Caco-2 (cell line): ENCODE results near the gene CLMP. TPM values are rescaled to one million over a fixed set of nuclear protein-coding genes. Genes with fewer than 3 reads are reported as not detected.

ENCODE experiments used
- BruUV-seq: library from RNA; stranded (reverse); fragments of 400-500 nt; replicated peaks from 2 replicates; lab custom pipeline; 2021; lab: Mats Ljungman, UMichigan
- CTCF ChIA-PET: fragments of 300-600 bp; sonication (Branson Sonifier 250); formaldehyde crosslinking; loops from one replicate; lab custom pipeline; 2022; ENCODE audit warnings: antibody characterized with exemption; lab: Charles Lee
- POLR2A ChIA-PET: fragments of 300-600 bp; sonication (Branson Sonifier 250); formaldehyde crosslinking; loops from one replicate; lab custom pipeline; 2022; ENCODE audit warnings: antibody characterized with exemption; lab: Charles Lee
- DNase-seq, 2 experiments: peaks; one replicate each; pipeline versions ENCODE4 v3.0.0 to v3.0.0-alpha.2; 2020 to 2022
- H3K27me3 ChIP-seq: replicated peaks from 2 replicates; pipeline ENCODE4 v1.6.0; 2011; ENCODE audit warnings: low read length; ENCODE audit not compliant: control insufficient read depth, insufficient read depth
- H3K36me3 ChIP-seq: 2 replicates; pipeline ENCODE4 v1.5.1; 2011; ENCODE audit warnings: low read length; ENCODE audit not compliant: control insufficient read depth, insufficient read depth
- H3K4me1 ChIP-seq: fragments of 250-450 bp; sonication (Bioruptor Pico); 2 replicates; pipeline ENCODE4 v1.5.1; 2020; ENCODE audit warnings: mild to moderate bottlenecking
- H3K4me3 ChIP-seq: 2 replicates; pipeline ENCODE4 v1.5.1; 2011; ENCODE audit warnings: low read depth, mild to moderate bottlenecking, control low read depth, low read length
- H3K9me3 ChIP-seq: fragments of 250-450 bp; sonication (Bioruptor Pico); 2 replicates; pipeline ENCODE4 v1.5.1; 2020; ENCODE audit warnings: mild to moderate bottlenecking, moderate library complexity
- H3K27ac Mint-ChIP-seq: one replicate; pipeline ENCODE4 v1.8.0; 2022; ENCODE audit warnings: mixed read lengths; ENCODE audit not compliant: unreplicated experiment
- H3K27me3 Mint-ChIP-seq: one replicate; pipeline ENCODE4 v1.8.0; 2022; ENCODE audit warnings: mixed read lengths; ENCODE audit not compliant: insufficient read depth, unreplicated experiment
- H3K36me3 Mint-ChIP-seq: one replicate; pipeline ENCODE4 v1.8.0; 2022; ENCODE audit warnings: mild to moderate bottlenecking, mixed read lengths; ENCODE audit not compliant: insufficient read depth, unreplicated experiment
- H3K4me1 Mint-ChIP-seq: one replicate; pipeline ENCODE4 v1.8.0; 2022; ENCODE audit warnings: low read depth, mixed read lengths; ENCODE audit not compliant: unreplicated experiment
- H3K4me3 Mint-ChIP-seq: one replicate; pipeline ENCODE4 v1.8.0; 2022; ENCODE audit warnings: mild to moderate bottlenecking, moderate library complexity, mixed read lengths; ENCODE audit not compliant: unreplicated experiment
- H3K9me3 Mint-ChIP-seq: one replicate; pipeline ENCODE4 v1.8.0; 2022; ENCODE audit warnings: mixed read lengths; ENCODE audit not compliant: unreplicated experiment
- CTCF ChIP-seq, 2 experiments: fragments of 200-600 bp in 1 of 2; IDR thresholded peaks; 1 replicate in 1 of 2; 2 replicates in 1 of 2; pipeline versions ENCODE4 v1.5.1 to v1.8.0; 2011 to 2022; ENCODE audit warnings: antibody characterized with exemption in 1 of 2, control low read depth in 1 of 2, inconsistent platforms in 1 of 2, low read depth in 1 of 2, low read length in 1 of 2, mild to moderate bottlenecking in 1 of 2, moderate library complexity in 1 of 2; ENCODE audit not compliant: insufficient read depth in 1 of 2, severe bottlenecking in 1 of 2, unreplicated experiment in 1 of 2
- intact Hi-C: fragments of 100-400 bp; cut with micrococcal nuclease; formaldehyde crosslinking; loops from one replicate; pipeline ENCODE4 v1.10.0; 2022; ENCODE audit not compliant: unreplicated experiment
- total RNA-seq: library from RNA; stranded (reverse); gene quantifications from 2 replicates; pipeline ENCODE4 v1.2.3, GENCODE V29; 2022

Gene CLMP
- total RNA-seq, 1 experiment from 2014 or later: 58.9 TPM

- Histone ChIP-seq H3K9me3 (no peaks in the 10 kb centered on the region), H3K36me3 (peaks cover 28% of the 10 kb centered on the region), H3K4me1 (peaks cover 13% of the 10 kb centered on the region), H3K4me3 (no peak overlapping the region), H3K27me3 (no peaks in the 10 kb centered on the region)
- ChIA-PET POLR2A (interaction anchor here (0.5 to 3.1 kb wide), 11 partner anchors 8 to 1762 kb away, joined by 3 to 55 read pairs (median 4); partner anchors contain the start of genes HSPA8 and SC5D), CTCF (interaction anchor here (0.5 to 2.3 kb wide), 26 partner anchors 8 to 563 kb away, joined by 3 to 17 read pairs (median 4); partner anchors contain the start of gene HSPA8)
- Mint-ChIP-seq H3K9me3 (no peaks in the 10 kb centered on the region), H3K4me1 (peaks cover 17% of the 10 kb centered on the region), H3K36me3 (peaks cover 81% of the 10 kb centered on the region), H3K27ac (peak overlapping the region; percentile 41), H3K27me3 (no peaks in the 10 kb centered on the region), H3K4me3 (no peak overlapping the region)
- intact Hi-C loops: loop anchor here (1.0 to 2.0 kb wide), 4 partner anchors 8 to 191 kb away; partner anchors contain the start of gene HSPA8
- peak; percentile 82 to 89 for TF ChIP-seq CTCF (IDR thresholded peaks at IDR 0.05; ENCODE audit: insufficient read depth in 1 of 2, low read depth in 1 of 2, low read length in 1 of 2, severe bottlenecking in 1 of 2, unreplicated experiment in 1 of 2)
- DNase-seq: peak; percentile 63 to 75
- BruUV-seq: no TSS peak
These were observed 140.6 kb downstream of the CLMP start for GRCh38 chr11:123054301-123055065.

- H3K4me3 ChIP-seq: no peak overlapping the region
- Mint-ChIP-seq H3K4me3 (no peak overlapping the region), H3K9me3 (no peaks in the 10 kb centered on the region), H3K27me3 (no peaks in the 10 kb centered on the region), H3K4me1 (peaks cover 3% of the 10 kb centered on the region), H3K36me3 (peaks cover 68% of the 10 kb centered on the region), H3K27ac (no peak overlapping the region)
- intact Hi-C loops: no loop called here
- ChIA-PET POLR2A (interaction anchor here (3.1 kb wide), 1 partner anchor 9 kb away, joined by 55 read pairs; the partner anchor contains the start of gene HSPA8), CTCF (interaction anchor here (0.7 to 2.3 kb wide), 11 partner anchors 9 to 397 kb away, joined by 3 to 17 read pairs (median 4); partner anchors contain the start of genes HSPA8 and UBASH3B)
- BruUV-seq: no TSS peak
- H3K27me3 ChIP-seq: no peaks in the 10 kb centered on the region
- H3K4me1 ChIP-seq: no peaks in the 10 kb centered on the region
- peaks cover 21% of the 10 kb centered on the region for H3K36me3 ChIP-seq
- H3K9me3 ChIP-seq: no peaks in the 10 kb centered on the region
- no peak for TF ChIP-seq CTCF (IDR thresholded peaks at IDR 0.05; ENCODE audit: insufficient read depth in 1 of 2, low read depth in 1 of 2, low read length in 1 of 2, severe bottlenecking in 1 of 2, unreplicated experiment in 1 of 2)
- DNase-seq: no peak
These were observed 141.9 kb downstream of the CLMP start for GRCh38 chr11:123052901-123053721.

- Histone ChIP-seq H3K27me3 (no peaks in the 10 kb centered on the region), H3K36me3 (peaks cover 12% of the 10 kb centered on the region; the same call in 1 of the 2 replicates), H3K4me3 (no peak overlapping the region), H3K9me3 (no peaks in the 10 kb centered on the region), H3K4me1 (no peaks in the 10 kb centered on the region)
- no peak for TF ChIP-seq CTCF (IDR thresholded peaks at IDR 0.05; ENCODE audit: insufficient read depth in 1 of 2, low read depth in 1 of 2, low read length in 1 of 2, severe bottlenecking in 1 of 2, unreplicated experiment in 1 of 2)
- Mint-ChIP-seq H3K27ac (no peak overlapping the region), H3K27me3 (no peaks in the 10 kb centered on the region), H3K4me3 (no peak overlapping the region), H3K36me3 (peaks cover 53% of the 10 kb centered on the region), H3K4me1 (no peaks in the 10 kb centered on the region), H3K9me3 (no peaks in the 10 kb centered on the region)
- ChIA-PET CTCF (interaction anchor here (1.2 kb wide), 1 partner anchor 10 kb away, joined by 8 read pairs; the partner anchor contains the start of gene HSPA8), POLR2A (interaction anchor here (3.1 kb wide), 1 partner anchor 11 kb away, joined by 55 read pairs; the partner anchor contains the start of gene HSPA8)
- no peak for DNase-seq
- no TSS peak for BruUV-seq
- intact Hi-C loops: no loop called here
These were observed 143.4 kb downstream of the CLMP start for GRCh38 chr11:123051634-123052033.
